ENCODE results near the gene FGF14. TPM values are rescaled to one million over a fixed set of nuclear protein-coding genes. Genes with fewer than 3 reads are reported as not detected.

FGF14 gene
- total RNA-seq, 2 experiments from 2014 or later, result not detected

GRCh38 chr13:102327119-102327617 lies 74.7 kb downstream of the FGF14 start:
- Histone ChIP-seq H3K4me3 (ENCODE audit: low read depth, low read length, poor library complexity, severe bottlenecking) (no peak overlapping the region), H3K9me2 (ENCODE audit: insufficient read depth, low read length) (no peaks in the 10 kb centered on the region), H3K36me3 (ENCODE audit: insufficient read depth, low read length) (no peaks in the 10 kb centered on the region), H3K4me2 (ENCODE audit: low read length) (no peak overlapping the region), H3K27ac (ENCODE audit: low read depth, low read length, poor library complexity, severe bottlenecking) (no peak overlapping the region), H3K9me3 (ENCODE audit: low read length) (no peaks in the 10 kb centered on the region), H4K20me1 (ENCODE audit: insufficient read depth, low read length) (no peaks in the 10 kb centered on the region), H3K4me1 (ENCODE audit: insufficient read depth, low read length, poor library complexity, severe bottlenecking) (no peaks in the 10 kb centered on the region), H3K79me2 (ENCODE audit: insufficient read depth, low read depth, low read length) (no peaks in the 10 kb centered on the region), H2AFZ (ENCODE audit: low read length) (no peak overlapping the region)
- no peak for DNase-seq (ENCODE audit: low spot score)
- no peak for TF ChIP-seq CTCF (conservative IDR thresholded peaks at IDR 0.05; ENCODE audit: low read length)
- ChIA-PET CTCF (ENCODE audit: unreplicated experiment) (no interaction called here), POLR2A (no interaction called here)
- no TSS peak for BruUV-seq (replicated peaks)
- intact Hi-C loops (cut with micrococcal nuclease; ENCODE audit: unreplicated experiment), result no loop called here

GRCh38 chr13:102326381-102327118 lies 75.3 kb downstream of the FGF14 start:
- TF ChIP-seq EZH2phosphoT487 (IDR thresholded peaks at IDR 0.05; ENCODE audit: borderline replicate concordance, low read depth, low read length) (no peak), CTCF (conservative IDR thresholded peaks at IDR 0.05; ENCODE audit: low read length) (no peak)
- no TSS peak for BruUV-seq (replicated peaks)
- ChIA-PET CTCF (ENCODE audit: unreplicated experiment) (interaction anchor here (0.6 kb wide), 1 partner anchor 14 kb away, joined by 3 read pairs; no protein-coding TSS in a partner anchor), POLR2A (no interaction called here)
- Histone ChIP-seq H3K9me3 (ENCODE audit: low read length) (no peaks in the 10 kb centered on the region), H3K4me2 (ENCODE audit: low read length) (no peak overlapping the region), H3K27ac (ENCODE audit: low read depth, low read length, poor library complexity, severe bottlenecking) (no peak overlapping the region), H3K36me3 (ENCODE audit: insufficient read depth, low read length) (no peaks in the 10 kb centered on the region), H3K4me3 (ENCODE audit: low read depth, low read length, poor library complexity, severe bottlenecking) (no peak overlapping the region), H2AFZ (ENCODE audit: low read length) (no peak overlapping the region), H3K4me1 (ENCODE audit: insufficient read depth, low read length, poor library complexity, severe bottlenecking) (no peaks in the 10 kb centered on the region), H3K79me2 (ENCODE audit: insufficient read depth, low read depth, low read length) (no peaks in the 10 kb centered on the region), H4K20me1 (ENCODE audit: insufficient read depth, low read length) (no peaks in the 10 kb centered on the region), H3K9me2 (ENCODE audit: insufficient read depth, low read length) (no peaks in the 10 kb centered on the region)
- DNase-seq (ENCODE audit: low spot score), result no peak
- intact Hi-C loops (cut with micrococcal nuclease; ENCODE audit: unreplicated experiment), result no loop called here

- CTCF ChIA-PET (ENCODE audit: unreplicated experiment), result no interaction called here
- Histone ChIP-seq H2AFZ (ENCODE audit: low read length) (no peak overlapping the region), H3K4me2 (ENCODE audit: low read length) (no peak overlapping the region), H3K36me3 (ENCODE audit: insufficient read depth, low read length) (no peaks in the 10 kb centered on the region), H3K9me2 (ENCODE audit: insufficient read depth, low read length) (no peaks in the 10 kb centered on the region), H3K9me3 (ENCODE audit: low read length) (no peaks in the 10 kb centered on the region), H3K4me1 (ENCODE audit: insufficient read depth, low read length, poor library complexity, severe bottlenecking) (no peaks in the 10 kb centered on the region), H4K20me1 (ENCODE audit: insufficient read depth, low read length) (no peaks in the 10 kb centered on the region), H3K27ac (ENCODE audit: low read depth, low read length, poor library complexity, severe bottlenecking) (no peak overlapping the region), H3K79me2 (ENCODE audit: insufficient read depth, low read depth, low read length) (no peaks in the 10 kb centered on the region), H3K4me3 (ENCODE audit: low read depth, low read length, poor library complexity, severe bottlenecking) (no peak overlapping the region)
- DNase-seq (ENCODE audit: low spot score), result no peak
- POLR2A ChIA-PET, result no interaction called here
- intact Hi-C loops (cut with micrococcal nuclease; ENCODE audit: unreplicated experiment), result no loop called here
- TF ChIP-seq EZH2phosphoT487 (IDR thresholded peaks at IDR 0.05; ENCODE audit: borderline replicate concordance, low read depth, low read length), result no peak
- TF ChIP-seq CTCF (conservative IDR thresholded peaks at IDR 0.05; ENCODE audit: low read length), result no peak
- BruUV-seq (replicated peaks), result no TSS peak
These were observed 76.5 kb downstream of the FGF14 start for GRCh38 chr13:102325321-102325720.
